HepG2 (cell line): ENCODE data around the gene NTN5. TPM values are rescaled to one million over a fixed set of nuclear protein-coding genes. Genes with fewer than 3 reads are reported as not detected.

Experiments used
- AGO1 ChIP-seq: fragments of 200-400 bp; formaldehyde crosslinking; IDR thresholded peaks from 2 replicates; pipeline ENCODE4 v1.6.1; 2017; ENCODE audit warnings: mild to moderate bottlenecking, low read depth, low read length, moderate library complexity; ENCODE audit not compliant: poor library complexity, severe bottlenecking
- CC2D1A ChIP-seq: sonication (generic); formaldehyde crosslinking; IDR thresholded peaks from 2 replicates; pipeline ENCODE4 v1.8.1; 2023; ENCODE audit warnings: mild to moderate bottlenecking, missing genetic modification reagents
- CREM ChIP-seq, 2 experiments: sonication (generic) in 1 of 2; formaldehyde crosslinking in 1 of 2; IDR thresholded peaks; 2 replicates each; pipeline versions ENCODE4 v1.4.0 to v1.6.1; 2016 to 2020; ENCODE audit warnings: antibody characterized with exemption in 1 of 2, mild to moderate bottlenecking in 1 of 2, missing genetic modification reagents in 1 of 2
- CTCF ChIP-seq: sonication (generic); formaldehyde crosslinking; IDR thresholded peaks from 2 replicates; pipeline ENCODE4 v1.5.0; 2020; ENCODE audit warnings: mild to moderate bottlenecking, missing genetic modification reagents, moderate library complexity
- IKZF4 ChIP-seq: sonication (generic); formaldehyde crosslinking; IDR thresholded peaks from 2 replicates; pipeline ENCODE4 v1.5.1; 2020; ENCODE audit warnings: borderline replicate concordance, mild to moderate bottlenecking, low read depth, missing genetic modification reagents; ENCODE audit errors: not compliant biosample characterization
- MYNN ChIP-seq: sonication (generic); formaldehyde crosslinking; IDR thresholded peaks from 2 replicates; pipeline ENCODE4 v1.4.0; 2020; ENCODE audit warnings: mild to moderate bottlenecking, low read depth, missing genetic modification reagents
- NFE2L1 ChIP-seq: sonication (generic); formaldehyde crosslinking; IDR thresholded peaks from 2 replicates; pipeline ENCODE4 v1.4.0; 2020; ENCODE audit warnings: missing genetic modification reagents, mild to moderate bottlenecking, borderline replicate concordance
- SMARCE1 ChIP-seq: fragments of 450-650 bp; IDR thresholded peaks from 2 replicates; pipeline ENCODE4 v1.6.1; 2017; ENCODE audit warnings: borderline replicate concordance
- ZNF362 ChIP-seq: sonication (generic); formaldehyde crosslinking; IDR thresholded peaks from 2 replicates; pipeline ENCODE4 v1.4.0; 2020; ENCODE audit warnings: missing genetic modification reagents, mild to moderate bottlenecking, borderline replicate concordance
- ZNF687 ChIP-seq: sonication (generic); formaldehyde crosslinking; IDR thresholded peaks from 2 replicates; pipeline ENCODE4 v1.5.1; 2020; ENCODE audit warnings: mild to moderate bottlenecking, missing genetic modification reagents, moderate library complexity
- ZNF784 ChIP-seq: sonication (generic); formaldehyde crosslinking; IDR thresholded peaks from 2 replicates; pipeline ENCODE4 v1.5.1; 2020; ENCODE audit warnings: missing genetic modification reagents, mild to moderate bottlenecking, borderline replicate concordance
- ZZZ3 ChIP-seq: sonication (generic); formaldehyde crosslinking; IDR thresholded peaks from 2 replicates; pipeline ENCODE4 v1.4.0; 2020; ENCODE audit warnings: missing genetic modification reagents, mild to moderate bottlenecking, borderline replicate concordance
- polyA plus RNA-seq, 8 experiments: library from polyadenylated mRNA; depleted of rRNA in 3 of 8; stranded (reverse) in 7 of 8; unstranded in 1 of 8; fragments of >200 nt; fragmentation: Illumina TruSeq in 4 of 8; extraction: Trizol in 4 of 8; gene quantifications; 2 replicates each; pipeline versions ENCODE4 v1.2.1 to v1.2.3, GENCODE V29; 2011 to 2016; ENCODE audit warnings: low read depth in 4 of 8, missing spikeins in 1 of 8, mixed read lengths in 1 of 8; ENCODE audit not compliant: insufficient read depth in 1 of 8
- total RNA-seq, 5 experiments: library from RNA; depleted of rRNA; stranded (reverse); fragments of >200 nt; fragmentation: Illumina TruSeq; extraction: Trizol; gene quantifications; 2 replicates each; pipeline ENCODE4 v1.2.3, GENCODE V29; 2016; ENCODE audit warnings: low read depth in 1 of 5
- TF ChIP-seq, protein P1 (sequence below): sonication (generic); formaldehyde crosslinking; IDR thresholded peaks from 2 replicates; pipeline ENCODE4 v1.5.0; 2020; ENCODE audit warnings: missing genetic modification reagents
- TF ChIP-seq, protein P2 (sequence below): sonication (generic); formaldehyde crosslinking; IDR thresholded peaks from 2 replicates; pipeline ENCODE4 v1.5.0; 2020; ENCODE audit warnings: mild to moderate bottlenecking, missing genetic modification reagents

NTN5 gene
- total and polyA plus RNA-seq, 2 of the 13 experiments (the other 11 are each of a cell fraction or from before 2014, with no cell fraction given): 0.05 TPM; not detected in 1

DNA sequence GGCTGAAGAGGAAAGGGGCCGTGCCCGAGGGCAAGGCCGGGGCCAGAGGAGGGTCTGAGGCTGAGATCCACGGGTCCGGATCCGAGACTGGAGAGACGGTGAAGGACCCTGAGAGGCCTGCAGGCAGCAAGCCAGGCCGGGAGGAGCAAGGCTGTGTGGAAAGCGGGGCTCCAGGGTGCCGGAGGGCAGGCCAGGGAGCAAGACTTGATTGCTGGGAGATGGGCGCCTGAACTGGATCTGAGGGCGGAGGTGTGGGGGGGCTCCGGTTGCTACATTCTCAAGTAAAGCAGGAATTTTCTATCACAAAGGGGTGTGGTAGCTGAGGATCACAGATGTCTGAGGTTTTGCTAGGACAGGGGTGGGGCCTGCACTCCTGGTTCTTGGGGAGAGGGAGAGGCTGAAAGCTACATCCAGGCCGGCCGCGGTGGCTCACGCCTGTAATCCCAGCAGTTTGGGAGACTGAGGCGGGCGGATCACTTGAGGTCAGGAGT lies 42.9 kb upstream of the NTN5 start (continued):
- TF ChIP-seq ZNF687 (peak; percentile 66; the same call in 1 of the 2 replicates), IKZF4 (CRISPR knock-in tag) (no peak), ZZZ3 (no peak), CTCF (CRISPR knock-in tag) (no peak), ZNF362 (CRISPR knock-in tag) (0 out of 2 replicates have a peak, but pooled peaks have one; percentile 21), SMARCE1 (no peak), MYNN (no peak), NFE2L1 (no peak), CREM (IDR thresholded peaks at IDR 0.05) (no peak), CREM (CRISPR knock-in tag; IDR thresholded peaks at IDR 0.05) (no peak), ZNF784 (CRISPR knock-in tag) (no peak), CC2D1A (CRISPR knock-in tag) (no peak), AGO1 (no peak)
- TF ChIP-seq, protein P1, sequence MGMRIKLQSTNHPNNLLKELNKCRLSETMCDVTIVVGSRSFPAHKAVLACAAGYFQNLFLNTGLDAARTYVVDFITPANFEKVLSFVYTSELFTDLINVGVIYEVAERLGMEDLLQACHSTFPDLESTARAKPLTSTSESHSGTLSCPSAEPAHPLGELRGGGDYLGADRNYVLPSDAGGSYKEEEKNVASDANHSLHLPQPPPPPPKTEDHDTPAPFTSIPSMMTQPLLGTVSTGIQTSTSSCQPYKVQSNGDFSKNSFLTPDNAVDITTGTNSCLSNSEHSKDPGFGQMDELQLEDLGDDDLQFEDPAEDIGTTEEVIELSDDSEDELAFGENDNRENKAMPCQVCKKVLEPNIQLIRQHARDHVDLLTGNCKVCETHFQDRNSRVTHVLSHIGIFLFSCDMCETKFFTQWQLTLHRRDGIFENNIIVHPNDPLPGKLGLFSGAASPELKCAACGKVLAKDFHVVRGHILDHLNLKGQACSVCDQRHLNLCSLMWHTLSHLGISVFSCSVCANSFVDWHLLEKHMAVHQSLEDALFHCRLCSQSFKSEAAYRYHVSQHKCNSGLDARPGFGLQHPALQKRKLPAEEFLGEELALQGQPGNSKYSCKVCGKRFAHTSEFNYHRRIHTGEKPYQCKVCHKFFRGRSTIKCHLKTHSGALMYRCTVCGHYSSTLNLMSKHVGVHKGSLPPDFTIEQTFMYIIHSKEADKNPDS (CRISPR knock-in tag): no peak
- TF ChIP-seq, protein P2, sequence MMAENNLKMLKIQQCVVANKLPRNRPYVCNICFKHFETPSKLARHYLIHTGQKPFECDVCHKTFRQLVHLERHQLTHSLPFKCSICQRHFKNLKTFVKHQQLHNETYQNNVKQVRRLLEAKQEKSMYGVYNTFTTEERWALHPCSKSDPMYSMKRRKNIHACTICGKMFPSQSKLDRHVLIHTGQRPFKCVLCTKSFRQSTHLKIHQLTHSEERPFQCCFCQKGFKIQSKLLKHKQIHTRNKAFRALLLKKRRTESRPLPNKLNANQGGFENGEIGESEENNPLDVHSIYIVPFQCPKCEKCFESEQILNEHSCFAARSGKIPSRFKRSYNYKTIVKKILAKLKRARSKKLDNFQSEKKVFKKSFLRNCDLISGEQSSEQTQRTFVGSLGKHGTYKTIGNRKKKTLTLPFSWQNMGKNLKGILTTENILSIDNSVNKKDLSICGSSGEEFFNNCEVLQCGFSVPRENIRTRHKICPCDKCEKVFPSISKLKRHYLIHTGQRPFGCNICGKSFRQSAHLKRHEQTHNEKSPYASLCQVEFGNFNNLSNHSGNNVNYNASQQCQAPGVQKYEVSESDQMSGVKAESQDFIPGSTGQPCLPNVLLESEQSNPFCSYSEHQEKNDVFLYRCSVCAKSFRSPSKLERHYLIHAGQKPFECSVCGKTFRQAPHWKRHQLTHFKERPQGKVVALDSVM (CRISPR knock-in tag): no peak
